Ectodermal cell (in vitro differentiated cells): ENCODE measurements around the gene ZNF569.
"Not testable (repeated sequence)": the region's sequence is repeated elsewhere in the genome, so short reads cannot be mapped to it uniquely, and the experiment has no call there.

Source experiments
- H3K27ac ChIP-seq: 2 replicates; pipeline ENCODE4 v1.7.0; 2013; ENCODE audit warnings: mild to moderate bottlenecking, low read depth, low read length; ENCODE audit not compliant: insufficient read depth, poor library complexity, severe bottlenecking
- H3K27me3 ChIP-seq: 2 replicates; pipeline ENCODE4 v1.7.0; 2013; ENCODE audit warnings: mild to moderate bottlenecking, low read length; ENCODE audit not compliant: insufficient read depth, control insufficient read depth, poor library complexity, severe bottlenecking
- H3K36me3 ChIP-seq: one replicate; pipeline ENCODE4 v1.7.0; 2013; ENCODE audit warnings: low read length; ENCODE audit not compliant: control insufficient read depth, insufficient read depth
- H3K4me1 ChIP-seq: one replicate; pipeline ENCODE4 v1.7.0; 2013; ENCODE audit warnings: low read length; ENCODE audit not compliant: control insufficient read depth, insufficient read depth
- H3K4me3 ChIP-seq: 2 replicates; pipeline ENCODE4 v1.7.0; 2013; ENCODE audit warnings: low read depth, low read length, control low read depth; ENCODE audit not compliant: insufficient read depth
- H3K9me3 ChIP-seq: 2 replicates; pipeline ENCODE4 v1.7.0; 2013; ENCODE audit warnings: mild to moderate bottlenecking, low read length, moderate library complexity; ENCODE audit not compliant: control insufficient read depth
- WGBS, 2 experiments: methylation state at CpG; one replicate each; pipeline ENCODE4 v1.1.7; 2013; ENCODE audit warnings: missing lambda C conversion rate in 2 of 2; 5-methylcytosine and 5-hydroxymethylcytosine counted together

ZNF569 gene

DNA sequence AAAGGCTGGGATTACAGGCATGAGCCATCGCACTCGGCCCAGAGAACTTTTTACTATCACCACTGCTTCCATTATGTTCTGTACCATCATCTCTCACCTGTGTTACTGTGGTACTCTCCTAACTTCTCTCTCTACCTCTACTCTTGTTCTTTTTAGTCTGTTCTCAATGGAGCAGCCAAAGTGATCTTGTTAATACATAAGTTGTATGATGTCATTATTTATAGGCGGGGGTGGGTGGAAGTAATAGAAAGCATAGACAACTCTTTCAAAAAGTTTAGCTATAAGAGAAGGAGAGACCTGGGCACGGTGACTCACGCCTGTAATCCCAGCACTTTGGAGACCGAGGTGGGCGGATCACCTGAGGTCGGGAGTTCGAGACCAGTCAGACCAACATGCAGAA is 4.9 kb upstream of the ZNF569 start:
- peaks cover 3% of the 10 kb centered on the region for H3K9me3 ChIP-seq
- WGBS, 2 experiments = 90 to 92% methylated on average over 9 of the region's 9 CpGs

GRCh38 chr19:37470216-37470615 is 3.0 kb upstream of the ZNF569 start:
- H3K36me3 ChIP-seq = peaks cover 16% of the 10 kb centered on the region
- H3K27ac ChIP-seq = no peak overlapping the region
- H3K4me1 ChIP-seq = no peaks in the 10 kb centered on the region
- H3K4me3 ChIP-seq = peak overlapping the region; percentile 86
- no peaks in the 10 kb centered on the region for H3K9me3 ChIP-seq
- 89 to 93% methylated on average over 4 of the region's 4 CpGs for WGBS, 2 experiments
- no peaks in the 10 kb centered on the region for H3K27me3 ChIP-seq

More for the DNA sequence above, 4.9 kb upstream of the ZNF569 start:
- H3K27me3 ChIP-seq = no peaks in the 10 kb centered on the region
- no peak overlapping the region for H3K4me3 ChIP-seq
- H3K4me1 ChIP-seq = no peaks in the 10 kb centered on the region
- no peak overlapping the region for H3K27ac ChIP-seq
- peaks cover 34% of the 10 kb centered on the region for H3K36me3 ChIP-seq

GRCh38 chr19:37468961-37469777 is 1.9 kb upstream of the ZNF569 start, which contains the start of gene ZNF570:
ZNF570 (plus strand) TSS chr19:37469356; CDS start chr19:37470355, 999 bp downstream.
- peak within 1 kb of the TSS; percentile 86 for H3K4me3 ChIP-seq
- 1 to 2% methylated on average over 63 of the region's 63 CpGs for WGBS, 2 experiments
- no peak within 1 kb of the TSS for H3K27ac ChIP-seq
- H3K27me3 ChIP-seq = no peaks in the 10 kb centered on the region
- peaks cover 21% of the 10 kb centered on the region for H3K36me3 ChIP-seq
- no peaks in the 10 kb centered on the region for H3K9me3 ChIP-seq
- H3K4me1 ChIP-seq = no peaks in the 10 kb centered on the region

DNA sequence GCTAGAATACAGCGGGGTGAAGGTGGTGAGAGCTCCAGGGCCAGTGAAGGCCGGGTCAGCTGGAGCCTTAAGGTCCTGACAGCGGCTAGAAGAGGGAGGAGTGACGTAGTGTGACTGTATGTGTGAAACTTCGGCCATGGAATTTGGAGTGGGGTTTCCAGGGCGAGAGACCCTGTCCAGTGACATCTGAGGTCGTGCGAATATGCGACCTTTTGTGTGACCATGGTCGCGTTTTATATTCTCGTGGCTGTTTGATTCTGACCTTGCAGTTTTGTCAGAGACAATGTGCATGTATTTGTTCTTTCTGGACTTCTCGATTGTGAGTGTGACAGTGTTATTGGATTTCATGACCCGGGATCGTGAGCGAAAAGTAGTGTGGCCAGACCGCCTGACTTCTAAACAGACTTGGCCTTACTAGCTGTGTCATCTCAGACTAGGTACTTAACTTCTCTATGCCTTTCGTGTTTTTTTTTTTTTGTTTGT is 405 bp upstream of the ZNF569 start:
- 71 to 77% methylated on average over 18 of the region's 18 CpGs for WGBS, 2 experiments
- H3K27ac ChIP-seq = no peak overlapping the region
- H3K4me1 ChIP-seq = no peaks in the 10 kb centered on the region
- no peaks in the 10 kb centered on the region for H3K27me3 ChIP-seq
- H3K9me3 ChIP-seq = no peaks in the 10 kb centered on the region
- peak overlapping the region; percentile 83 for H3K4me3 ChIP-seq
- peaks cover 30% of the 10 kb centered on the region for H3K36me3 ChIP-seq

DNA sequence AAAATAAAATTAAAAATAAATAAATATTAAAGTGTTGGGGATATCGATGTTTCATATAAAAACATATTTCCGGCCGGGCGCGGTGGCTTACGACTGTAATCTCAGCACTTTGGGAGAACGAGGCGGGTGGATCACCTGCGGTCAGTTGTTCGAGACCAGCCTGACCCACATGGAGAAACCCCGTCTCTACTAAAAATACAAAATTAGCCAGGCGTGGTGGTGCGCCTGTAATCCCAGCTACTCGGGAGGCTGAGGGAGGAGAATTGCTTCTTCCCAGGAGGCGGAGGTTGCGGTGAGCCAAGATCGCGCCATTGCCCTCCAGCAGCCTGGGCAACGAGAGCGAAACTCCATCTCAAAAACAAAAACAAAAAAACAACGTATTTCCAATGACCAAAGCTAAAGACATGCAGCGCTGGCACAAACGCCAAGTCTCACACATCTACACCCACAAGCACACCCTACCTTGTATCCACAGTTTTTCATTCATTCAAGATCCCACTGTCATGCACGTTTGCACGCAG is 907 bp downstream of the ZNF569 start:
- Histone ChIP-seq H3K4me1 (no peaks in the 10 kb centered on the region), H3K4me3 (peak overlapping the region; percentile 83), H3K27me3 (no peaks in the 10 kb centered on the region), H3K27ac (no peak overlapping the region), H3K36me3 (peaks cover 32% of the 10 kb centered on the region), H3K9me3 (no peaks in the 10 kb centered on the region)
- 48 to 49% methylated on average over 25 of the region's 25 CpGs for WGBS, 2 experiments

GRCh38 chr19:37452500-37453245 is 14.6 kb downstream of the ZNF569 start:
- Histone ChIP-seq H3K4me3 (no peak overlapping the region), H3K4me1 (no peaks in the 10 kb centered on the region), H3K27me3 (no peaks in the 10 kb centered on the region), H3K36me3 (peaks cover 32% of the 10 kb centered on the region), H3K9me3 (peaks cover 34% of the 10 kb centered on the region), H3K27ac (no peak overlapping the region)
- WGBS, 2 experiments = 90 to 96% methylated on average over 3 to 4 of the region's 4 CpGs

DNA sequence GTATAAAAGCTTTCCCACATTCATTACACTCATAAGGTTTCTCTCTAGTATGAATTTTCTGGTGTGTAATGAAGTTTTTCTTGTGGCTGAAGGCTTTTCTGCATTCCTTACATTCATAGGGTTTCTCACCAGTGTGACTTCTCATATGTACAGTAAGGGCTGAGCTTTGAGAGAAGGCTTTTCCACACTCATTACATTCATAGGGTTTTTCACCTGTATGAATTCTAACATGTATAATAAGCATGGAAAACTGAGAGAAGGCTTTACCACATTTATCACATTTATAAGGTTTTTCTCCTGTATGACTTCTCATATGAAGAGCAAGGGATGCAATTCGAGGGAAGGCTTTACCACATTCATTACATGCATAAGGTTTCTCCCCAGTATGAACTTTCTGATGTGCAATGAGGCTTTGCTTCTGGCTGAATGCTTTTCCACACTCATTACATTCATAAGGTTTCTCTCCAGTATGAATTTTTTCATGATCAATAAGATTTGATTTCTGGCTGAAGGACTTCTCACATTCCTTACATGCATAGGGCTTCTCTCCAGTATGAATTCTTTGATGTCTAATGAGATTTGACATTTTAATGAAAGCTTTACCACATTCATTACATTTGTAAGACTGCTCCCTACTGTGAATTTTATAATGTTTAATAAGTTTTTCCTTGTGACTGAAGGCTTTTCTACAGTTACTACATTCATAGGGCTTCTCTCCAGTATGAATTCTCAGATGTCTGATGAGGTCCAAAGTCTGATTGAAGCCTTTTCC is 53.7 kb downstream of the ZNF569 start:
- no peak overlapping the region for H3K27ac ChIP-seq
- H3K4me3 ChIP-seq = no peak overlapping the region
- H3K27me3 ChIP-seq = no peaks in the 10 kb centered on the region
- H3K36me3 ChIP-seq = peaks cover 17% of the 10 kb centered on the region
- peaks cover 14% of the 10 kb centered on the region for H3K9me3 ChIP-seq
- 92 to 100% methylated on average over 1 of the region's 1 CpG for WGBS, 2 experiments
- H3K4me1 ChIP-seq = no peaks in the 10 kb centered on the region

DNA sequence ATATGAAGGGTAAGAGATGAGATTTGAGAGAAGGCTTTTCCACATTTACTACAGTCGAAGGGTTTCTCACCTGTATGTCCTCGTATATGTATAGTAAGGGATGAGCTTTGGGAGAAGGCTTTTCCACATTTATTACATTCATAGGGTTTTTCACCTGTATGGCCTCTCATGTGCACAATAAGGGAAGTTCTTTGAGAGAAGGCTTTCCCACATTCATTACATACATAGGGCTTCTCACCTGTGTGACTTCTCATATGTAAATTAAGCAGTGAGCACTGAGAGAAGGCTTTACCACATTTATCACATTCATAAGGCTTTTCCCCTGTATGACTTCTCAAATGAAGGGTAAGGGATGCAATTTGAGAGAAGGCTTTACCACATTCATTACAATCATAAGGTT is 54.5 kb downstream of the ZNF569 start:
- 100% methylated on average over 2 of the region's 2 CpGs; no CpG with 5 or more reads in 1 of the 2 experiments for WGBS, 2 experiments

GRCh38 chr19:37406140-37406846 is 61.0 kb downstream of the ZNF569 start:
- 76 to 80% methylated on average over 4 to 5 of the region's 6 CpGs for WGBS, 2 experiments
- H3K9me3 ChIP-seq = not testable (repeated sequence)

More for the DNA sequence above, 54.5 kb downstream of the ZNF569 start:
- Histone ChIP-seq H3K36me3 (peaks cover 17% of the 10 kb centered on the region), H3K4me3 (no peak overlapping the region), H3K9me3 (peaks cover 14% of the 10 kb centered on the region), H3K4me1 (no peaks in the 10 kb centered on the region), H3K27me3 (no peaks in the 10 kb centered on the region), H3K27ac (no peak overlapping the region)

More at GRCh38 chr19:37406140-37406846, 61.0 kb downstream of the ZNF569 start:
- not testable (repeated sequence) for H3K36me3 ChIP-seq, H3K27ac ChIP-seq, H3K27me3 ChIP-seq, H3K4me3 ChIP-seq, H3K4me1 ChIP-seq
